Left ventricle myocardium inferior (tissue), 1 donor: ENCODE data around the gene B3GNT3. TPM values are rescaled to one million over a fixed set of nuclear protein-coding genes. Genes with fewer than 3 reads are reported as not detected.

Experiments used
- DNase-seq: peaks from one replicate; pipeline ENCODE4 v3.0.0-alpha.2; 2020
- H3K27ac ChIP-seq: fragments of 200-600 bp; replicated peaks from 2 replicates; pipeline ENCODE4 v1.8.0; 2021
- H3K27me3 ChIP-seq: fragments of 200-600 bp; 2 replicates; pipeline ENCODE4 v1.8.0; 2021; ENCODE audit warnings: low read depth
- H3K36me3 ChIP-seq: fragments of 200-600 bp; 2 replicates; pipeline ENCODE4 v1.8.0; 2021
- H3K4me1 ChIP-seq: fragments of 200-600 bp; 2 replicates; pipeline ENCODE4 v1.8.0; 2021
- H3K4me3 ChIP-seq: fragments of 200-600 bp; 2 replicates; pipeline ENCODE4 v1.8.0; 2021; ENCODE audit warnings: mild to moderate bottlenecking, moderate library complexity
- H3K9me3 ChIP-seq: fragments of 200-600 bp; replicated peaks from 2 replicates; pipeline ENCODE4 v1.8.0; 2021
- CTCF ChIP-seq: fragments of 200-600 bp; IDR thresholded peaks from 2 replicates; pipeline ENCODE4 v1.8.0; 2021; ENCODE audit warnings: antibody characterized with exemption, mild to moderate bottlenecking, borderline replicate concordance
- intact Hi-C: fragments of 100-400 bp; cut with micrococcal nuclease; formaldehyde crosslinking; loops from one replicate; pipeline ENCODE4 v1.11.0; 2022
- total RNA-seq: library from RNA; stranded (reverse); fragmentation: NEBNext Ultra II Directional; extraction: Animal tissue kit (Norgen Biotek cat#: 25700); gene quantifications from one replicate; pipeline ENCODE4 v1.2.1, GENCODE V29; 2021
- donor health status: DM: no; HTN: yes; CAD: no; lungs with severe emphysema.

Gene B3GNT3
- total RNA-seq, 1 donor from 2014 or later = not detected

DNA sequence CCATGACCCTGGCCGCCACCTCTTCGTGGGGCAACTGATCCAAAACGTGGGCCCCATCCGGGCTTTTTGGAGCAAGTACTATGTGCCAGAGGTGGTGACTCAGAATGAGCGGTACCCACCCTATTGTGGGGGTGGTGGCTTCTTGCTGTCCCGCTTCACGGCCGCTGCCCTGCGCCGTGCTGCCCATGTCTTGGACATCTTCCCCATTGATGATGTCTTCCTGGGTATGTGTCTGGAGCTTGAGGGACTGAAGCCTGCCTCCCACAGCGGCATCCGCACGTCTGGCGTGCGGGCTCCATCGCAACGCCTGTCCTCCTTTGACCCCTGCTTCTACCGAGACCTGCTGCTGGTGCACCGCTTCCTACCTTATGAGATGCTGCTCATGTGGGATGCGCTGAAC, 16.7 kb downstream of the B3GNT3 start:
- no peak for DNase-seq
- Histone ChIP-seq H3K27me3 (peaks cover 96% of the 10 kb centered on the region), H3K4me1 (no peaks in the 10 kb centered on the region), H3K27ac (no peak overlapping the region), H3K4me3 (no peak overlapping the region), H3K9me3 (peaks cover 9% of the 10 kb centered on the region), H3K36me3 (no peaks in the 10 kb centered on the region)
- intact Hi-C loops = no loop called here
- no peak for TF ChIP-seq CTCF

GRCh38 chr19:17812099-17812498, 17.2 kb downstream of the B3GNT3 start:
- no peak for DNase-seq
- TF ChIP-seq CTCF = no peak
- Histone ChIP-seq H3K36me3 (no peaks in the 10 kb centered on the region), H3K4me1 (no peaks in the 10 kb centered on the region), H3K27me3 (peaks cover 99% of the 10 kb centered on the region), H3K27ac (no peak overlapping the region), H3K9me3 (peaks cover 9% of the 10 kb centered on the region), H3K4me3 (no peak overlapping the region)
- intact Hi-C loops = no loop called here

DNA sequence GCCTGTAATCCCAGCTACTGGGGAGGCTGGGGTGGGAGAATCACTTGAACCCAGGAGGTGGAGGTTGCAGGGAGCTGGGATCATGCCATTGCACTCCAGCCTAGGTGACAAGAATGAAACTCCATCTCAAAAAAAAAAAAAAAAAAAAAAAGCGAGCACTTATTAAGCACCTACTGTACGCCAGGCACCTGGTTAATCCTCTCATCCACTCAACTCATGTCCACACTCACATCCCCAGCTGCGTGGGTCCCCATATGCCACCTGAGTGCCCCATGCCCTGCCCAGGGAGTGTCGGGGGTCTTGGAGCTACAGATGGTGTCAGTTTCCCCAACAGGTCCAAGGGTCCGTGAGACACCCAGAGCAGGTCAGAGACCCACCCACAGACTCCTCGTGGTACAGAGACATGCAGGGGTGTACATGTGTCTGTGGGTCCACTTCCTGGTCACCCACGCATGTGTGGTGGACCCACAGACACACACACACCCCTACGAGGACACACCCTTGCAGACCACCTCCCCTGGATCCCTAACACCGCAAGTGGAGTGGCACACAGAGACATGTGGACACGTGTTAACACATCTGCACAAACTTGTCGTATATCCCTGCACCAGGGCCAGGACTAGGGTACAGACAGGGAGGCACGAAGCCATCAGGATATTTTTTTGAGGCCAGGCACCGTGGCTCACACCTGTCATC, 22.9 kb downstream of the B3GNT3 start:
- intact Hi-C loops = no loop called here
- no peak overlapping the region for H3K4me3 ChIP-seq
- no peak for TF ChIP-seq CTCF
- DNase-seq = no peak
- no peaks in the 10 kb centered on the region for H3K36me3 ChIP-seq
- H3K27ac ChIP-seq = no peak overlapping the region
- no peaks in the 10 kb centered on the region for H3K9me3 ChIP-seq
- peaks cover 87% of the 10 kb centered on the region for H3K27me3 ChIP-seq
- no peaks in the 10 kb centered on the region for H3K4me1 ChIP-seq

- intact Hi-C loops = no loop called here
- Histone ChIP-seq H3K4me3 (no peak within 1 kb of the TSS), H3K4me1 (no peaks in the 10 kb centered on the region), H3K27ac (no peak within 1 kb of the TSS), H3K36me3 (no peaks in the 10 kb centered on the region), H3K27me3 (peaks cover 84% of the 10 kb centered on the region), H3K9me3 (no peaks in the 10 kb centered on the region)
- no peak for DNase-seq
- no peak for TF ChIP-seq CTCF
These were observed 26.3 kb downstream of the B3GNT3 start, which contains the start of gene INSL3 for GRCh38 chr19:17821190-17821589. Gene INSL3, minus strand, starts transcription at chr19:17821519. Its CDS starts 13 bp downstream, at chr19:17821506.

GRCh38 chr19:17824339-17824738, 29.4 kb downstream of the B3GNT3 start:
- intact Hi-C loops = no loop called here
- Histone ChIP-seq H3K36me3 (no peaks in the 10 kb centered on the region), H3K27me3 (peaks cover 87% of the 10 kb centered on the region), H3K4me3 (no peak overlapping the region), H3K27ac (no peak overlapping the region), H3K4me1 (no peaks in the 10 kb centered on the region), H3K9me3 (no peaks in the 10 kb centered on the region)
- TF ChIP-seq CTCF = no peak
- DNase-seq = no peak
